AG09319 (cell line): ENCODE measurements around the gene PHKG1.
A peak's percentile ranks its signal among the peaks of the same experiment; 100 is the strongest.
"Not testable (repeated sequence)": the region's sequence is repeated elsewhere in the genome, so short reads cannot be mapped to it uniquely, and the experiment has no call there.

Experiments
- DNase-seq: peaks from one replicate; pipeline ENCODE4 v3.0.0-alpha.2; 2010; ENCODE audit warnings: low read depth; ENCODE audit errors: extremely low read depth
- CTCF ChIP-seq: IDR thresholded peaks from 2 replicates; pipeline ENCODE4 v1.5.1; 2011; ENCODE audit warnings: low read depth, mild to moderate bottlenecking, inconsistent platforms, low read length, moderate library complexity

The PHKG1 gene

GRCh38 chr7:56091591-56091990, 1.2 kb downstream of the PHKG1 start:
- TF ChIP-seq CTCF = no peak
- peak; percentile 39 for DNase-seq

DNA sequence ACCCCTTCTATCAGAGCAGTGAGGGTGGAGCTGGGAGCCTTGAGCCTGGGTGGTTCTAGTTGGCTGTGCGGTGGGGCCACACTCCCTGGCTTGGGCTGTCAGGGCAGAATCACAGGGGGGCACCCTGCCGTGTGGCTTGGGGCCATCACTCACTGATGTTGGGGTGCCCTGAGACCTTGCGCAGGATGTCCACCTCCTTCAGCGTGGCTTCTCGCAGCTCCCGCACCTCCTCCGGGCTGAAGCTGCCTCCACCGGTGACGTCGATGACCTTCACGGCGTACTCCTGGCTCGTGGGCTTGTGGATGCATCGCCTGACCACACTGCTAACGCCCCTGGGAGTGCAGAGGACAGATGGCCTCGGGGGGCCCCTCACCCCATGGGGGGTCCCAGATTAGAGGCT, 5.3 kb downstream of the PHKG1 start:
- no peak for DNase-seq
- TF ChIP-seq CTCF = no peak

GRCh38 chr7:56086761-56087160, 6.0 kb downstream of the PHKG1 start:
- DNase-seq = no peak
- no peak for TF ChIP-seq CTCF

GRCh38 chr7:56083150-56083785, 9.5 kb downstream of the PHKG1 start:
- TF ChIP-seq CTCF = no peak
- no peak for DNase-seq

- TF ChIP-seq CTCF = no peak
Measured at GRCh38 chr7:56081626-56082340, 11.0 kb downstream of the PHKG1 start.

GRCh38 chr7:56080726-56081435, 11.9 kb downstream of the PHKG1 start:
- not testable (repeated sequence) for DNase-seq

More at GRCh38 chr7:56081626-56082340, 11.0 kb downstream of the PHKG1 start:
- DNase-seq = no peak

GRCh38 chr7:56079450-56080185, 13.1 kb downstream of the PHKG1 start:
- TF ChIP-seq CTCF = peak; percentile 88
- peak; percentile 49 for DNase-seq
